Loucy (cell line): ENCODE data around the gene C10orf71.

Experiments
- H2AFZ ChIP-seq: fragments of 200-600 bp; sonication (generic); 2 replicates; pipeline ENCODE4 v1.6.0; 2016; ENCODE audit warnings: antibody characterized with exemption, mild to moderate bottlenecking, low read length, moderate library complexity
- H3F3A ChIP-seq: fragments of 200-600 bp; 2 replicates; pipeline ENCODE4 v1.6.0; 2016; ENCODE audit warnings: antibody characterized with exemption, low read depth, mild to moderate bottlenecking
- H3K27me3 ChIP-seq: fragments of 200-600 bp; sonication (generic); 2 replicates; pipeline ENCODE4 v1.6.1; 2014; ENCODE audit warnings: low read length, mild to moderate bottlenecking; ENCODE audit not compliant: insufficient read depth, poor library complexity, severe bottlenecking
- H3K36me3 ChIP-seq: fragments of 200-600 bp; sonication (generic); 2 replicates; pipeline ENCODE4 v1.6.1; 2016; ENCODE audit warnings: low read length; ENCODE audit not compliant: insufficient read depth
- H3K4me1 ChIP-seq: fragments of 200-600 bp; sonication (generic); 2 replicates; pipeline ENCODE4 v1.5.1; 2014; ENCODE audit warnings: low read length, mild to moderate bottlenecking; ENCODE audit not compliant: insufficient read depth, poor library complexity, severe bottlenecking
- H3K4me2 ChIP-seq: fragments of 200-600 bp; sonication (generic); 2 replicates; pipeline ENCODE4 v1.6.0; 2014; ENCODE audit warnings: antibody characterized with exemption, low read length, low read depth, mild to moderate bottlenecking; ENCODE audit not compliant: poor library complexity, severe bottlenecking
- H3K4me3 ChIP-seq: fragments of 200-600 bp; sonication (generic); 2 replicates; pipeline ENCODE4 v1.5.1; 2014; ENCODE audit warnings: low read length, mild to moderate bottlenecking, mixed read lengths; ENCODE audit not compliant: poor library complexity, severe bottlenecking
- H3K79me2 ChIP-seq: fragments of 200-600 bp; sonication (generic); 2 replicates; pipeline ENCODE4 v1.6.1; 2014; ENCODE audit warnings: low read length; ENCODE audit not compliant: insufficient read depth
- H3K9ac ChIP-seq: fragments of 200-600 bp; sonication (generic); 2 replicates; pipeline ENCODE4 v1.6.0; 2014; ENCODE audit warnings: mild to moderate bottlenecking, low read depth, low read length, moderate library complexity; ENCODE audit not compliant: poor library complexity, severe bottlenecking
- H3K9me2 ChIP-seq: fragments of 200-600 bp; sonication (generic); replicated peaks from 2 replicates; pipeline ENCODE4 v1.6.1; 2016; ENCODE audit warnings: low read depth, low read length, mixed read lengths
- H3K9me3 ChIP-seq: fragments of 200-600 bp; sonication (generic); 2 replicates; pipeline ENCODE4 v1.6.1; 2014; ENCODE audit warnings: mild to moderate bottlenecking, antibody characterized with exemption, low read length, low read depth; ENCODE audit not compliant: insufficient read depth
- H4K20me1 ChIP-seq: fragments of 200-600 bp; sonication (generic); 2 replicates; pipeline ENCODE4 v1.6.0; 2014; ENCODE audit warnings: antibody characterized with exemption, low read length, mild to moderate bottlenecking; ENCODE audit not compliant: insufficient read depth, poor library complexity, severe bottlenecking
- CTCF ChIP-seq: fragments of 200-600 bp; sonication (generic); conservative IDR thresholded peaks from 2 replicates; pipeline ENCODE4 v1.5.1; 2014; ENCODE audit warnings: mild to moderate bottlenecking, antibody characterized with exemption, low read length
- EZH2phosphoT487 ChIP-seq: fragments of 200-600 bp; IDR thresholded peaks from 2 replicates; pipeline ENCODE4 v1.6.1; 2018; ENCODE audit warnings: antibody characterized with exemption, mild to moderate bottlenecking, moderate library complexity, borderline replicate concordance

C10orf71 gene

GRCh38 chr10:49265885-49266284, 33.1 kb upstream of the C10orf71 start:
- no peaks in the 10 kb centered on the region for H4K20me1 ChIP-seq
- no peaks in the 10 kb centered on the region for H3F3A ChIP-seq
- H2AFZ ChIP-seq, result no peak overlapping the region
- no peak overlapping the region for H3K4me2 ChIP-seq
- H3K4me1 ChIP-seq, result no peaks in the 10 kb centered on the region
- H3K4me3 ChIP-seq, result no peak overlapping the region
- TF ChIP-seq CTCF, result no peak
- no peak for TF ChIP-seq EZH2phosphoT487
- no peaks in the 10 kb centered on the region for H3K36me3 ChIP-seq
- H3K9me2 ChIP-seq, result no peaks in the 10 kb centered on the region
- H3K9ac ChIP-seq, result no peak overlapping the region
- no peaks in the 10 kb centered on the region for H3K79me2 ChIP-seq
- no peaks in the 10 kb centered on the region for H3K27me3 ChIP-seq
- peaks cover 12% of the 10 kb centered on the region for H3K9me3 ChIP-seq

DNA sequence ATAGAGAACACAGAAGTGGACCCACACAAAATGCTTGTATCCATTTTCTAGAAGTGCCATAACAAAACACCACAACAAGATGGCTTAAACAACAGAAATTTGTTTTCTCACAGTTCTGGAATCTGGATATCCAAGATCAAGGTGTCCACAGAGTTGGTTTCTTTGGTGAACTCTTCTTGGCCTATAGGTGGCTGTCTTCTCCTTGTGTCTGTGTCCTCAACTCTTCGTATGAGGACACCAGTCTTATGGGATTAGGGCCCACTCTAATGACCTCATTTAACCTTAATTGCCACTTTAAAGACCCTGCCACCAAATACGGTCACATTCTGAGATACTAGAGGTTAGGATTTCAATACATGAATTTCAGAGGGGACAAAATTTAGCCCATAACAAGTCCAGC, 30.8 kb upstream of the C10orf71 start:
- TF ChIP-seq CTCF, result peak; percentile 30; the same call in 1 of the 2 replicates
- no peak for TF ChIP-seq EZH2phosphoT487

GRCh38 chr10:49269523-49269922, 29.4 kb upstream of the C10orf71 start:
- H3F3A ChIP-seq, result no peaks in the 10 kb centered on the region
- H3K4me3 ChIP-seq, result no peak overlapping the region
- TF ChIP-seq CTCF (no peak), EZH2phosphoT487 (no peak)
- H3K79me2 ChIP-seq, result no peaks in the 10 kb centered on the region
- peaks cover 24% of the 10 kb centered on the region for H3K4me1 ChIP-seq
- no peaks in the 10 kb centered on the region for H3K36me3 ChIP-seq
- H4K20me1 ChIP-seq, result no peaks in the 10 kb centered on the region
- no peaks in the 10 kb centered on the region for H3K9me2 ChIP-seq
- H3K4me2 ChIP-seq, result no peak overlapping the region
- H3K9me3 ChIP-seq, result peaks cover 12% of the 10 kb centered on the region
- H3K27me3 ChIP-seq, result no peaks in the 10 kb centered on the region
- H3K9ac ChIP-seq, result no peak overlapping the region
- no peak overlapping the region for H2AFZ ChIP-seq

More for the DNA sequence above, 30.8 kb upstream of the C10orf71 start:
- H4K20me1 ChIP-seq, result no peaks in the 10 kb centered on the region
- H3K4me2 ChIP-seq, result no peak overlapping the region
- no peaks in the 10 kb centered on the region for H3K9me2 ChIP-seq
- H3K9me3 ChIP-seq, result peaks cover 12% of the 10 kb centered on the region
- H3K4me3 ChIP-seq, result no peak overlapping the region
- H2AFZ ChIP-seq, result no peak overlapping the region
- no peaks in the 10 kb centered on the region for H3K27me3 ChIP-seq
- H3K4me1 ChIP-seq, result peaks cover 14% of the 10 kb centered on the region
- H3K9ac ChIP-seq, result no peak overlapping the region
- no peaks in the 10 kb centered on the region for H3K79me2 ChIP-seq
- no peaks in the 10 kb centered on the region for H3F3A ChIP-seq
- H3K36me3 ChIP-seq, result no peaks in the 10 kb centered on the region
